ENCODE results near the gene HTRA2.

Gene HTRA2

DNA sequence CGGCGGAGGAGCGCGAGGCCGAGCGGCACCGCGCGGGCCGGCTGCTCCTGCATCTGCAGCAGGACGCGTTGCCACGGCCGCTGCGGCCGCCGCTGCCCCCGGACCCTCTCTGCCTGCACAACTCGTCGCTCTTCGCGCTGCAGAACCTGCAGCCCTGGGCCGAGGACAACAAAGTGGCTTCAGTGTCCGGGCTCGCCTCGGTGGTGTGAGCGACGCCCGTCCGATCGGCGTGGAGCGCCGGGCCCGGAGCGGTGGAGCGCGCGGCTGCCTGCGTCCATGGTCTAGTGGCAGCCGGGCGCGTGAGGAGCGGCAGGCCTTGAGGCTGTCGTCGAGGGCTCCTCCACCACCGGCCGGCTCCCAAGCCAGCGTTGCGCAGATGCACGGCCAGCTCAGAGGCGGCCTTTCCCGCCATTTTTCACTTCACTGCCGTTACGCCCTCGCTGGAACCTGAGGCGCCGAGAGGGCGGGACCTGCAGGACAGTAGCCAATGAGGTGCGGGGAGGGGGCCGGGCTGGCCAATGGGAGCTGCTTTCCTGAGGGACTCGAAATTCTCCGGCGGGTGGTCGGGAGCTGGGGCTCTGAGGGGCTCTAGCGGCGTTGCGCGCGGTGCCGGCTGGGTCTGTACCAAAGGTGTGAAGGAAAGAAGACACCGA, 13.6 kb upstream of the HTRA2 start:
- DNase-seq = peak; percentile 77 to 82

DNA sequence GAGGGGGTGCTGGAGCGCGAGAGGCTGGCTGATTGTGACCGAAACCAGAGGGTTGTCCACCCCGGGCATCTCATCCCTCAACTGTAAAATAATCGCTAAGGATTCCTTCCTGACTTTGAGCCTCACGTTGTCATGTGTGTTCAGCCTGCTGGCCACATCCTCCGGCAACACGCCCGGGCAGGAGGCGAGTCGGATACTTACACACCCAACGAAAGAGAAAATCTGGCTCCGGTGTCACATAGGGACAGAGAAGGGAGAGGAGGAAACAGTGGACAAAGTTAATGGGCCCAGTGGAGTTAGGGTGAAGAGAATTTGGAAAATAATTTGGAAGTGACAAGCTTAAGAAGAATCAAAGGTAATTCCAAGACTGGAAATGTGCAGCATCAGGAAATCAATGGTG, 13.1 kb upstream of the HTRA2 start:
- no peak for DNase-seq

DNA sequence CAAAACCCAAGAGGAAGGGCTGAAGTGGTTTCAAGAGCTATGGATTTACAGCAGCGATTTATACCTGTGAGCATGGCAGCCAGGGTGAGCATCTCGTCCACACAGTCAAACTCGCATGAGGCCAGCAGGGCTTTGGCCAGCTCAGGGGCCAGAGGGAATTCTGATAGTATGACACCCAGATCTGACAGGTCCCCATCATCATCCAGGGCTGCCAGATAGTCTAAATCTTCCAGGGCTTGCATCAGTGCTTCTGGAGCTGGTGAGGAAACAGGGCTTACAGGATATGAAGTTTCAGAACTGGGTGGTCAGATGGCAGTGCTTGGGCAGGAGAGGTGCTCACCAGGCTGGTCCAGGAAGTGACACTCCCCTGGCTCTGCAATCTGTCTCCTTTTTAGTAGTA, 7.2 kb upstream of the HTRA2 start:
- no peak for DNase-seq

DNA sequence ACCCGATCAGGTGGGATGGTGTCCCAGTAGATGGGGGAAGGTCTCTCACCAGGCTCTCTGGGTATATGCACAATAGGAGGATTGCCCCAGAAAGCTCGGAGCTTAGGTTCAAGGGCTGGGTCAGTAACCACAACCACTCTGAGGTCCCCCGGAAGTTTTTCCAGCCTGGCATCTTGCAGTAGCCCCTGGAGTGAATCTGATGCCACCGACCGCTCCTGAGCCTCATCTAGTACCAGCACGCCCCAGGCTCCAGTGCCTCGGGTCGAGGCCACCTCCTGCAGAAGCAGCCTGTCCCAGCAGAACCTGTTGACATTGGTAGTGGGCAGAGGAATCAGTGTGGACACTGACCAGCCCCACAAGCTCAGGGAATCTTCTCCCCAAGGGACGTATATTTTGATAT, 5.7 kb upstream of the HTRA2 start:
- DNase-seq = no peak

DNA sequence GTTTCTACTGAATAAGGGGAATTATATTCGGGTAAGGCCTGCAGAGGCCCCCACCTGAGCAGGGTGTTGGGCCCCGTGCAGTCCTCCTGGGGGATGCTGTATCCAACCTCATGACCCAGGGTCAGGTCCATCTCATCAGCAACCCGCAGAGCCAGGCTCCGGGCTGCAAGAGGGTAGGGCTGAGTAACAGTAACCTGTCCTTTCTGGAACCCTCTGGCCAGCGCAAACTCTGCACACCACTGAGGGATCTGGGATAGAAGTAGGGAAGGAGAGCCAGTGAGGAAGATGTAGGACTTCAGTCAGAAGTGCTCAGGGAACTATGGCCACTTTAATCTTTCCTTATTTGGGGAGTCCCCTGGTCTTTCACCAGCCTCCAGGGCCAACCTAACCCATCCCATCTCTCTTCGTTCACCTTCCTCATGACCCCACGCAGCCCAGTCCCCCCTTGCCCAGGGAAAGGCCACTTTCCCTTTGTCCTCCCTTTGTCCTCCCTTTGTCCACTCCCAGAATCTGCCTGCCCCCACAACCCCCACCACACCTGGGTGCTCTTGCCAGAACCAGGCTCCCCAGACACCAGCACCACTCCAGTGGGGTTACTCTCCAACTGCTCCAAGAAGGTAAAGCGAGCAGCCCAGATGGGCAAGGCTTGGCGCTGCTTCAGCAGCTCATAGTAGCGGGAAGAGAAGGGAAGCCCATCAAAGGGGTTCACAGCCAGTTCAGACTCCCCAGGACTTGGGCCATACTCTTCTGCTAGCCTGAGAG, 4.6 kb upstream of the HTRA2 start:
- DNase-seq = no peak

DNA sequence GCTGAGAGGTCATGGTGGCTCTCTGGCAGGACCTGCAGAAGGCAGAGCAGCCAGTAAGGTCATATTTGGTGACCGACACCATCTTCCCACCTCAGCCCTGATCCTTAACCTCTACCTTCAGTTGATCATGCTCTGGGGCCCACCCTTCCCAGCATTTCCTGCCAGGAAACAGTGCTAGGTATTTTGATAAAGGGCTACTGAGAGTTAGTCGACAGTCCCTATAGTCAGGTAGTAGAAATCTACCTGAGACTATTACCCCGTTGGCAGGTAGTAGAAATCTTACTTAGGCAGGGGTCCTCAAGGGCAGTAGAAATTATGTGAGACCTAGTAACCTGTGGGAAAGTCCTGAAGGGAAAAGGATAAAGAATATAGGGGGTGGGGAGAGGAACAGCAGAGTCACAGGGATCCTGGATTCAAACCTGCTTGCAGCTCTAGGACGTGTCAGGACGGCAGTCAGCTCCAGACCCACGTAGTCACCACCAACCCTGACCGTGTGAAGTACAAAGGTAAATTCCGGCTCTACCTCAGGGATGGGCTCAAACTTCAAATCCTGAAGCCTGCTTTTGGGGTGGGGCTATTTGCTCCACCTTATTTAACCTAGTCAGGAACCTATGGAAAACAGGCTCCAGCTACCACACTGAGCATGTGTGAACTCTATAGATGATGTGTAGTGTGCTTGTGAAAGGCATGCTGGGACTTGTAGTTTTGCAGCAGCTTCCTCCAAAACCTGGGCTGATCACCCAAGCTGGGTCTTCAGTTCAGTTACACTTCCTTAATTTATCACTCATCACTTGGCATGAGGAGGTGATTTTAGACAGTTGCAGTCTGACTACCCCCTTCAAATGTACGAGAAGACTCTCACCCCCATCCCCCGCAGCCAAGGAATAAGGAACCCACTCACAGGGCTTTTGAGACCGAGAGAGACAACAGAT, 3.8 kb upstream of the HTRA2 start, which contains the start of gene DQX1:
DQX1 (minus strand) TSS at position 515 of the 932 bp plus-strand sequence; CDS start at position 13, 502 bp downstream.
- DNase-seq = peak; percentile 54 to 63

DNA sequence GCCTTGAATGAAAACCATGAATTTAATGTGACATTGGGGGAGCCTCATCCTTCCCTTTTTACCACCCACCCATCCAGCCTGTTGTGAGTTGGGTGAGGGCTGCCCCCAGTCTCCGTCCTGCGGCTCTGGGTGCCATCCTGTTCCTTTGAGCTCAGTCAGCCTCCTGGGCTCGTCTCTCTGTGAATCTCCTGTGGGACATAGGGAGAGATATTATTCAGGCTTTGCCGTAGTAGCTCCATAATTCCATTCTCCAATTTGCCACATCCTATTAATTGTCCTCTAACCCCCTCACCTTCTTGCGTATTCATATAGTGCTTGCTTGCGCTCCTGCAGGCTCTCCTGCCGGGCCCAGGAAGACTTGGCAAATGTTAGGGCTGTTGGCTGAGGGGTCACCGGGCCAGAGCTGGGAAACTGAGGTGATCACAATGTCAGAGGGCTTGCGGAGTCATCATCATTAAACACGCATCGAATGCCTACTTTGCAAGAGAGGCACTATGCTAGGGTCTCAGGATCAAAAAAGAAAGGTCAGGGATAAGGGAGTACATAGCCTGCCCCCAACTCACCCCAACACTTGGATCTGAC, 3.0 kb upstream of the HTRA2 start:
- no peak for DNase-seq

DNA sequence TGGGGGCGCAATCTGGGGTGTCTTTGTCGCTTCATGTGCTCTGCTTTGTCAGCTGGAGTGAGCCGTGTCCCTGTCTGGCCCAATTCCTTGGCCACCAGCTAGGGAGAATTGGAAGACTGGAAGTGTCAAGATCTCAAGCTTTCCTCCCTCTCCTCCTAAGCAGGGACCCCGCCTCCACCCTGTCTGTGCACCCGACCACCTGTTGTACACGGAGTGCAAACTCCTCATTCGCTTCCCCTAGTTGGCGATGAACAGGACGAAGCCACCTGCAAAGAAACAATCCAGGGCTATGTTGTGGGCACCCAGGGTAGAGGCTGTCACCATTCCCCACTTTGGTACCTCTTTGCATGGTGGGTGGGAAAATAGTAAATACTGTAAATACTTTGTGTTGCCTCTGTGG, 2.0 kb upstream of the HTRA2 start:
- DNase-seq = no peak

DNA sequence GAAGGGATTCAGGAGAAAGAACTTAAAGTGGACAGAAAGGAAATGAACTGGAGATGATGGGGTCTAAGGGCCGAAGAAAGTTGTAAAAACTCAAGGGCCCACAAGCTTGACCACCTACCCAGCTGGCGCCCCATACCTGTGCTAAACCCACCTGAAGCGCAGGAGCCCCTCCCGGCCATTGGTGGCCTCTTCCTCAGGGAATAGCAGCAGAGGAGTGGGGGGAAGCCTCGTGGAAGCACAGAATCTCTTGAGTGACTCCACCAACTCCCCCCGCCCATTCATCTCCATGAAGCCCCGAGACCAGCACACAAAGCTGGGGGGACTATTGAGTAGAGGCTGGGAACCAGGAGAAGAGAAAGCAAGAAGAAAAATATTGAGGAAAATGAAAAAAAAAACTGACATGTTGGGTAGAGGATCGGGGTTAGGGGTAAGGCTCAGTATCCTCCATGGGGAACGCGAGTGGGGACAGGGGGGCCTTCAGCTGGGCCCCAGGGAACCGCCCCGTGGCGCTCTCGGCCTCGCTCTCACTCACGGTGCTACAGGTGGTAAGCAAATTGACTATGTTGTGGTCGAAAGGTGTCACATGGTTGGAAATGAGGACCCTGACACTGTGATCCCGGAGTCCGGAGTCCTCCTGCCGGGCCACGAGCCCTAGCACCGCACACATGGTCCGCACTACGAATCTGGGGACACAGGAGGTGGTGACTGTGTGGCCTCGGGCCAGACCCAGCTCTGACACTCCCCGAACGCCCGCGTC, 955 bp upstream of the HTRA2 start:
- peak in 1 of 2 donors; percentile 38 for DNase-seq

DNA sequence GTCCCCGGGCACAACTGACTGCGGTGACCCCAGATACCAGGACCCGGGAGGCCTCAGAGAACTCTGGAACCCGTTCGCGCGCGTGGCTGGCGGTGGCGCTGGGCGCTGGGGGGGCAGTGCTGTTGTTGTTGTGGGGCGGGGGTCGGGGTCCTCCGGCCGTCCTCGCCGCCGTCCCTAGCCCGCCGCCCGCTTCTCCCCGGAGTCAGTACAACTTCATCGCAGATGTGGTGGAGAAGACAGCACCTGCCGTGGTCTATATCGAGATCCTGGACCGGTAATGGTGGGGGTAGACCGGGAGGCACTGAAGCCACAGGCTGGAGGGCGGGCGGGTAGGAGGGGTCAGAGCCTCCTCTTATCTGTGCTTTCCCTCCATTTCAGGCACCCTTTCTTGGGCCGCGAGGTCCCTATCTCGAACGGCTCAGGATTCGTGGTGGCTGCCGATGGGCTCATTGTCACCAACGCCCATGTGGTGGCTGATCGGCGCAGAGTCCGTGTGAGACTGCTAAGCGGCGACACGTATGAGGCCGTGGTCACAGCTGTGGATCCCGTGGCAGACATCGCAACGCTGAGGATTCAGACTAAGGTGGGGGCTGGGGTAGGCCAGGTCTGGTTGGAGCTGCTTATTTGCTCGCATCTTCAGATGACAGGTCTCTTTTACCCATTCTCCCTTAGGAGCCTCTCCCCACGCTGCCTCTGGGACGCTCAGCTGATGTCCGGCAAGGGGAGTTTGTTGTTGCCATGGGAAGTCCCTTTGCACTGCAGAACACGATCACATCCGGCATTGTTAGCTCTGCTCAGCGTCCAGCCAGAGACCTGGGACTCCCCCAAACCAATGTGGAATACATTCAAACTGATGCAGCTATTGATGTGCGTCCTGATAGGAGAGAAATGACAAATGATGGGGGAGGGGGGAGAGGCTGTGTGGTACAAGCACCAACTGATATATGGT, 780 bp downstream of the HTRA2 start:
- peak; percentile 54 to 64 for DNase-seq

DNA sequence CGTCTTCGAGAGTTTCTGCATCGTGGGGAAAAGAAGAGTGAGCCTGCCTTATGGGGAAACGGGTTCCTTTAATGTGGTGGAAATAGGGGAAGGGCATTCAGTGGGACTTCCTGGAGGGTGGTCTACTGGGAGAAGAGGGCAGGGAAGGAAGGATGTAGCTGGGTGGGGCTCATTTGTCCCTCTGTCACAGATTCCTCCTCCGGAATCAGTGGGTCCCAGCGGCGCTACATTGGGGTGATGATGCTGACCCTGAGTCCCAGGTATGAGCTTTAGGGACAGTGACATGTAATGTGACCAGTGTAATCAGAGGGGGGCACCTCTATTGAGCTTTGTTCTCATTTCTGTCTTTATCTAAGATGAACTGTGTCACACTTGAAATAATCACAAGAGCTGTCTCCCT, 1.9 kb downstream of the HTRA2 start:
- no peak for DNase-seq

DNA sequence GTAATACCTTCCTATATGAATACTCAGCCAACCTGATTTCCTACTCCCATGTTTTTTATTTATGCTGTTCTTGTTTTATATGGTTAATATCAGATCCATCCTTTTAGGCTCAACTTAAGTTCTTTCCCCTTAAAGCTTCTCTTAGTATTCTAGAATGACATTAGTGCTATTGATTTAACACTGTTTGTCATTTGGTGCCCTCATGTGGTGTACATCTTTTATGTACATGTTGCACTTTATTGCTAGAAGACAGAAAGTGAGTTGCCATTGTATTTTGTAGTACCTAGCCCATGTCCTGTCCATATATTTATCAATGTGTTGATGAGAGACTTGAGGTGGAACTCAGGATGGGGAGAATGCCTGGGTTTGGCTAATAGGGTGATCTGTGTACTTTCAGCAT, 2.5 kb downstream of the HTRA2 start:
- DNase-seq = peak in 1 of 2 donors; percentile 68

DNA sequence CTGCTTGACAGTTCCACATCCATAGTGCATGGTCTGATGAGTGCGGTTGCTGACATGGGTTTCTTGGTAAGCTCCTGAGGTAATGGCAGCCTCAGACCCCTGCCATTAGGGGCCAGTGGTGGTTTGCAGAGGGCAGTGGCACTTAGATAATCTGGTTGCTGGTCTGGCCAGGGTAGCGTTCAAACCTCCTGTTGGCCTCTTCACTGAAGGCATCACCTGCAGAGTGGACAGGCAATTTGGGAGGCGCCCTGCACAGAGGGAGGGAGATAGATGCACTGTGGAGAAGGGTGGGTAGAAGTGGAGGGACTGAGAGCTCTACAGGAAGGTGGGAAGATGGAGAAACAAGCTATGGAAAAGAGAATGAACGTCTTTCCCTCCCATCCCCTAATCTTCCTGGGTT, 3.7 kb downstream of the HTRA2 start:
- no peak for DNase-seq

DNA sequence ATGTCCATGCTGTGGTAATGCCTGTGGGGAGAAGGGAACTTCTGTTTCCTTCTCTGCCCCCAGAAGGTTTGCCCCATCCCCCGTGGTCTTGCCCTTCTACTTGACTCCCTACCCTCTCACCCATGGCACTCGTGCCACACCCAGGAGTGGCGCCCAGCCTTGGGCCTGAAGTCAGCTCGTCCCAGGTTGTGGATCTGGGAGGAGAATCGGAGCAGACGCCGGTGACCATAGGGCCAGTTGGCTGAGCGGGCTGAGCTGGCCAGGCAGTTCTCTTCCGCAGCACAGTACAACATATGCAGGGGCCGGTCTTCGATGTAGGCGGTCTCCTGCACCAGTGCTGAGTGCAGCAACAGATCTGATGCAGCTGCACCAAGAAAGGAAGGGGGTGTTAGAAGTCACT, 4.7 kb downstream of the HTRA2 start:
- DNase-seq = no peak

DNA sequence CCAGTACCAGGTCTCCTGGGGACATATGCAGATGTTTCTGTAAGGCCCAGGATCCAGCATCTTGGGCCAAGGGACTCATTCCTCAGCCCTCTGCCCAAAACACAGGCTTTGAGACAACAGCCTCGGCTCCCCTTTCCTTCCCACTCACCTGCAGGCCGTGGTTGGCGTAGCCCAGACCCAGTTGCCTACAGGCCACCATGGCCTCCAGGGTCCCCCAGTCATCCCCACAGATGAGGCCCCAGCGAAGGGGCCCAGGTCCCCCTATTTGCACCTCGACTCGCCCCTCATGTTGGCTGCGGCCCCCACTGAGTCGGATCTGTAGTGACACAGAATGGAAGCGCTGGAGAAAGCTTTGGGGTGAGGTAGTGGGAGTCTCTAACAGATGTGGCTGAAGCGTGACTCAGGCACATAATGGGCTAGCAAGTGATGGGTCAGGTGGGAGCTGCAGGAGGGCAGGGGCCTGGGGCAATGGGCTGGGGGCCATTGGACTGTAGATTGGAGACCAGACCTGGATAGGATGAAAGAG, 5.8 kb downstream of the HTRA2 start:
- no peak for DNase-seq

DNA sequence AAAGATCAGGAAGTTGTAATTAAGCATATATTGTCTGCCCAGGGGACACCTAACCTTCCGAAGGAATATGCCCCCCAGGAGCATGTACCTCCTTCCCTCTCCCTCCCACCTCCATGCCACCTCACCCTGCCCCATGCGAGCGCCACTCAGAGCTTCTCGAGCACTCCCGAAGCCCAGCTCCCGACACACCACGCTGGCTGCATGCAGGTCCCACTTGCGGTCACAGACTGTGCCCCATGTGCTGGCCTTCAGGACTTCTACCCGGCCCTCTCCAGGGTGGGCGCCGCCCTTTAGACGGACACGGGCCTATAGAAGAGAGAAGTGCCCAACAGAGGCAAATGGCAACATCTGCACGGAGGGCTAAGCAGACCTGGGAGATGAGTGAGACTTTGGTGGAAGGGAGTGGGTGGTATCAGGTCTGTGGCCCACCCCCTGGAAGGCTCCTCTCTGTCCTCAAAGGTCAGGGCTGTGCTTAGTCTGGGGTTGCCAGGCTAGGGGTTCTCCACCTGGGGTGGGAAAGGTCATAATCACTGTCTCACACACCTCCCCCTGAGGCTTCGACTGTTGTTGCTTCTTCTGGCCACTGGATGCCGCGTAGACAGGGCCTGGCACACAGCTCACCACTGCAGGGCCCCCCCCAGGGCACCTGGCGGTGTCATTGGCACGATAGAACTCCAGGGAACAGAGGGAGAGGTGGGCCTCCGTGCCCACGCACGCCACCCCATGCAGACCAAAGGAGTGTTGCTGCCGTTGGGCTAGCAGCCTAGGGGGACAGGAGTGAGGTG, 6.6 kb downstream of the HTRA2 start:
- no peak for DNase-seq

DNA sequence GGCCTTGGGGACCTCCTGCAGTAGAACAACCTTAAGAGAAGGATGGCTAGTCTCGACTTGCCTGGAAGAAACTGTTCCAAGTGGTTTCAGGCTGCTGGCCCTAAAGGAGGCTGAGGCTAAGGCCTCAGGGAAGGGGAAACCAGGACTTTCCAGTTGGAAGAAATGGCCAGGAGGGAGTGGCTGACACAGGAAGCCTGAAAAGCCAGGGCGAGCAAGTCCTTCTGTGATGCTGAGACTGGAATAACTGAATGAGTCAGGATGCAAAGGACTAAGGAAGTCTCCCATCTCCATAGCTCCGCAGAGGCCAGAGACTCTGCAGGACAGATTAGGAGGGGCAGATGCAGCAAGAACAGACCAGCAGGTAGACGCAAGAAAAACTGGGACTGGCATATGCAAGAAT, 7.4 kb downstream of the HTRA2 start:
- no peak for DNase-seq

DNA sequence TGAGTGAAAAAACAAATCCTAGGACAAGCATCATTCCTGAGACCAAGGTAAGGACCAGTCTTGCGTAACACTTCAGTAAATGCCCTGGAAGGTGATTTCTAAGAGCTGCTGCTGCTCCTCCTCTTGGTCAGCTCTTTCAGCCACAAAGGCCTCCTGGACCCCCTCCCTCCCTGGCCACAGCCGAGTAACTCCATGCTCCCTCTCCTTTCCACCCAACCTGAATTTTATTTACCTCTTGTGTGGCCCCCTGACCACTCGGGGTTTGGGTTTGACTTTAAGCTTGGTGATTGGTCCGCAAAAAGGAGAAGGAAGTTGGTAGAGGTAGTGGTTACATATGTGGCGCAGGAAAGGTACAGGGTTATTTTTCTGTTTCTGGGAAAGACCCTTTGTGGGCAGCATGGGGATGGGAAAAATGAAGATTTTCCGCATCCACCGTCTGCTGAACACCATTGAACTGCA, 9.2 kb downstream of the HTRA2 start:
- DNase-seq = no peak

DNA sequence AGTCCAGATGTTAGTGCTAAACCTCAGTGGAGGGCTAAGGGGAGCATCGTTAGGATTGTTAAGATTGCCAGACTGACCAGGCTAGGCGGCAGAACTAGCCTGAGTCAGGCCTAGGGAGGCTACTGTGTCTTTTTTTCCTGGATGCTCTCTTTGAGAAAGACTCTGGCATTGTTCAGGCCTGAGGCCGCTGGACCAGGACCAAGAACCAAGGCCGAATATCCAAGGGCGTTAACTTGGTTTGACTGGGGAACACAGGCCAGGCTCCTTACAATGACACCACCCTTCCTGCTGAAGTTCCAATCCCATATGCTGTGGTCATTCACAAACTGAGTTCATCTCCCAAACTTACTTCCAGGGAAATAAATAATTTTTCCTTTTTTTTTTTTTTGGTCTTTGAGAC, 10.6 kb downstream of the HTRA2 start:
- DNase-seq = no peak

DNA sequence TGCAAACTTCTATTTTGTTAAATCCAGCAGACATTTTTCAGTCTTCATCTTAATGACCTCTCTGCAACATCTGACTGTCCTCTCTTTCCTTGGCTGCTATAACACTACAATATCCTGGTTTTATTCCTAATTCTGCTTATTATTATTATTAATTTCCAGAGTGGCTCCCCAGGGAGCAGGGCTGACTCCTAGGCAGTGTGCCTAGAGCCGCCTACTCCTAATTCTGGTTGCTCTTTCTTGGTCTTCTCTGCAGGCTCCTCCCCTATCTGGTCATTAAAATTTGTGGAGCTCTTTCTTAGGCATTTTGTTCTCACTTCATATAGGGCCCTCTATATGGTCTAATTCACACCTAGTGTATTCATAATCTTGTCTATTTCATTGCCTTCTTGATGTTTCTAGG, 13.2 kb downstream of the HTRA2 start:
- no peak for DNase-seq
